CD4-positive, alpha-beta T cell treated with Interleukin-15 for 4 hours (primary cell): Measurements from ENCODE around the gene CDC25C.

Experiments
- DNase-seq: peaks from one replicate; pipeline ENCODE4 v3.0.0-alpha.2; 2020; ENCODE audit warnings: low spot score

Gene CDC25C

GRCh38 chr5:138331449-138332368 is at the start of gene CDC25C:
Gene CDC25C, minus strand, starts transcription at chr5:138331804. Its CDS starts 624 bp downstream, at chr5:138331180.
- DNase-seq: peak; percentile 97

GRCh38 chr5:138372653-138373052 is 41.0 kb upstream of the CDC25C start:
- DNase-seq: no peak

GRCh38 chr5:138372225-138372624 is 40.6 kb upstream of the CDC25C start:
- DNase-seq: no peak

GRCh38 chr5:138371454-138371853 is 39.9 kb upstream of the CDC25C start:
- DNase-seq: no peak

- DNase-seq: no peak
These were observed 38.9 kb upstream of the CDC25C start for GRCh38 chr5:138370537-138370936.

- no peak for DNase-seq
These were observed 38.1 kb upstream of the CDC25C start for GRCh38 chr5:138369706-138370105.

- DNase-seq: no peak
These were observed 37.7 kb upstream of the CDC25C start for GRCh38 chr5:138369261-138369660.

GRCh38 chr5:138366632-138367382 is 35.2 kb upstream of the CDC25C start:
- no peak for DNase-seq

- no peak for DNase-seq
These were observed 33.0 kb upstream of the CDC25C start for GRCh38 chr5:138364576-138364975.

- no peak for DNase-seq
These were observed 29.4 kb upstream of the CDC25C start for GRCh38 chr5:138360941-138361452.

- no peak for DNase-seq
These were observed 28.0 kb upstream of the CDC25C start for GRCh38 chr5:138359621-138360020.

- DNase-seq: peak; percentile 79
These were observed 23.3 kb upstream of the CDC25C start for GRCh38 chr5:138354926-138355378.

GRCh38 chr5:138354387-138354786 is 22.8 kb upstream of the CDC25C start:
- DNase-seq: no peak

- DNase-seq: peak; percentile 30
These were observed 22.0 kb upstream of the CDC25C start for GRCh38 chr5:138353560-138354080.

GRCh38 chr5:138352722-138353559 is 21.3 kb upstream of the CDC25C start:
- DNase-seq: peak; percentile 68

GRCh38 chr5:138352071-138352721 is 20.6 kb upstream of the CDC25C start, which contains the start of gene KDM3B:
Gene KDM3B, plus strand, starts transcription at chr5:138352685. Its CDS starts 111 bp downstream, at chr5:138352796.
- peak; percentile 94 for DNase-seq

- no peak for DNase-seq
These were observed 19.9 kb upstream of the CDC25C start for GRCh38 chr5:138351517-138351916.

GRCh38 chr5:138351056-138351455 is 19.5 kb upstream of the CDC25C start:
- DNase-seq: no peak

- DNase-seq: no peak
These were observed 18.9 kb upstream of the CDC25C start for GRCh38 chr5:138350563-138350890.

GRCh38 chr5:138349852-138350562 is 18.4 kb upstream of the CDC25C start:
- no peak for DNase-seq
